ENCODE data around the gene SENP8. TPM values are rescaled to one million over a fixed set of nuclear protein-coding genes. Genes with fewer than 3 reads are reported as not detected.
"Not testable (repeated sequence)": the region's sequence is repeated elsewhere in the genome, so short reads cannot be mapped to it uniquely, and the experiment has no call there.

SENP8 gene
- polyA plus RNA-seq, 12 donors = 4.0 to 8.0 (median 5.4) TPM; not detected in 1

- DNase-seq = no peak
These were observed 35.2 kb downstream of the SENP8 start for GRCh38 chr15:72153269-72154000.

- DNase-seq = no peak
These were observed 36.1 kb downstream of the SENP8 start for GRCh38 chr15:72154316-72154715.

- peak; percentile 40 for DNase-seq
These were observed 36.9 kb downstream of the SENP8 start for GRCh38 chr15:72155003-72155621.

- peak; percentile 92 for DNase-seq
These were observed 37.7 kb downstream of the SENP8 start for GRCh38 chr15:72155635-72156616.

DNA sequence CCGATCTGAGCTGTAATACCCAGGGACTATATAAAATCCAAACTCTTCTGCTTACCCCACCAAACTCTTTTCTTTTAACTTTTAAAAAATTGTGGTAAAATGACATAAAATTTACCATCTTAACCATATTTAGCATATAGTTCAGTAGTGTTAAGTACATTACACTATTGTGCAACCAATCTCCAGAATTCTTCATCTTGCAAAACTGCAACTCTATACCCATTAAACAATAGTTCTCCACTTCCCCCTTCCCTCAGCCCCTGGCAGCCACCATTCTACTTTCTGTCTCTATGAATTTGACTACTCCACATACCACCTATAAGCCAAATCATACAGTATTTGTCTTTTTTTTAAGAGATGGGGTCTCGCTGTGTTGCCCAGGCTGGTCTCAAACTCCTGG is 38.7 kb downstream of the SENP8 start:
- no peak for DNase-seq

DNA sequence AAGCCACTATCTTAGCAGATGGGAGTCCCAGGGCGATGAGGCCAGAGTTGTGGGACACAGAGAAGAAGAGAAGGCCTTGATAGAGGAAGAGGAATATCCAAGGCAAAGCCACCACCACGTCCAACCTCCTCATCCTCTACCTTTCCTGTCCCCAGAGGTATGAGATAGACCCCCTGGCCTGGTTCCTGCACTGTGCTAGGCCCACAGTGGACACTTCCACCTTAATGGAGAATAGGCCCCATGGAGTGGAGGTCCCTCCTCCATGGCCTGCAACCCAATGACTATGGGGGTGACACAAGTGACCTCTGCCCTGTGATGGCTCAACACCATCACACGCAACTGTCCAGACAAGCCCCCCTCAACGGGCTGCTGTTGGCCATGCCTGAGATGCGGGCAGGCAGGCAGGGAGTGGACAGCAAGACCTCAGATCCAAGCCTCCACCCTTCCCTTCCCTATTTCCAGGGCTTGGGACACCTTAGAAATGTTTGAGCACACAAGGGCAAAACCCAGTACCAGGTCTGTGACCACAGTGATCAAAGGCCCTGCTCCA is 42.6 kb downstream of the SENP8 start:
- no peak for DNase-seq

GRCh38 chr15:72161361-72162132 is 43.3 kb downstream of the SENP8 start:
- DNase-seq = peak; percentile 16

GRCh38 chr15:72162569-72162968 is 44.4 kb downstream of the SENP8 start:
- no peak for DNase-seq

- no peak for DNase-seq
These were observed 45.5 kb downstream of the SENP8 start for GRCh38 chr15:72163719-72164118.

DNA sequence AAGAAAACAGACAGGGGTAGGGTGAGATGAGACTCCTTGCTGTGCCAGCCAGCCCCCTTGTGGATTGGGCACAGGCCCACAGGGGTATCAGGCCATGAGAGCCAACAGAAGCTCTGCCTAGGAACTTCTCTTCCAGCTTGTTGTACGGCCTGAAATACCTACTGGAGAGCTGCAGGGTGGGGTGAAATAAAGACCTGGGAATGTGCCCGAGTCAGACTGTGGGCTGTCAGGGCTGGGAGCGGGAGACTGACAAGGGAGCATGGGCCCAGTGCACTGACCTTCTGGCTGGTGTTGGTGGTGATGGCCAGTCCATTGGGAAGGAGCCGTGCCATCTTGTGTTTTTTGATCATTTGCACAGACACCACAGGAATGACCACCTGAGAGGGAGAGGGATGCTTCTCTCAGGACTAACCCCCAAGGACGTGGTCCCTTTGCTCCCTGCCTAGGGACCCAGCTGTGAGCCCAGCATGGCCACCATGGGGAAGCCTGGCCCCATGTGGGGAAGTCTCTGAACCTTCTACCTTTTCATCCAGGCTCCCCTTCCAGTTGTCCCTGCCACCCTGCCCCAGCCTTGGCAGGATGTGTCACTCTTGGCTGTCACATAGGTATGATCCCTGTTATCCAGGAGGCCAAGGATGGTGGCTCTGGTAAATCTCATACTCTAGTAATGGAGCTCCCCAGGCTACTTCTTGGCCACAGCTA is 48.7 kb downstream of the SENP8 start:
- DNase-seq = no peak

- no peak for DNase-seq
These were observed 49.2 kb downstream of the SENP8 start for GRCh38 chr15:72167445-72167844.

- peak; percentile 25 for DNase-seq
These were observed 50.1 kb downstream of the SENP8 start for GRCh38 chr15:72168131-72168807.

DNA sequence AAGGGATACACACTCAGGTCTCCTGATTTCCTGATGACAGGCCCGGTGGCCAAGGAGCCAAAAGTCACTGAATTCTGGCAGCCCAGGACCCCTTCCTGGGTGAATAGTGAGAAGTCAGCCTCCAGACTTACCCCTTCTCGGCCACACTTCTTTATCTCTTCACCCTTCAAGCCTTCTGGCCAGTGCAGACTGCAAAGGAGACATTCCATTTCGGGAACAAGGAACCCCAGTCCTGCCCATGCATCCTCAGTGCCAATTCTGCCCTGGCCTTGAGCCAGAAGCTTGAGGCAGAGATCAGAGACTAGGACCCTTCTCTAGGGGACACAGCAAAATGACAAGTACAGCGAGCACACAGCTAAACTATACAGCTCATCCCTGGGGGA is 50.6 kb downstream of the SENP8 start:
- DNase-seq = no peak

GRCh38 chr15:72169236-72169920 is 51.2 kb downstream of the SENP8 start:
- DNase-seq = no peak

- no peak for DNase-seq
These were observed 51.9 kb downstream of the SENP8 start for GRCh38 chr15:72169921-72170611.

DNA sequence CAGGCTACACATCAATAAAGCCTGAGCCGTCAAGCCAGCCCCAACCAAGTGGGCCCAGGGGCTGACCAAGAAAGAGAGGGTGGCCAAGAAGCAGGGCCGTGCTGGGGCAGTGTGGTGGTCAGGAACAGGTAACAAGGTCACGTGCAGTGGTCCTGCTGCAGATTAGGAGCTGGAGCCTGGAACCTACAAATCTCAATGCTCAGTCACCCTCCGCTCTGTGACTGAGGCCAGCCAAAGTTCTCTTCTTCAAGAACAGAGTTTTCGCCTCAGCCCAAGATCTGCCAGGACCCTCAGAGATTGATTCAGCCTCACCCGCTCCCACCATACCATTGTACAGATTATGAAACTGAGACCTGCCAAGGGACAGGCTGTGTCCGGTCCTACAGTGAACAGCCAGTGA is 52.5 kb downstream of the SENP8 start:
- DNase-seq = no peak

- DNase-seq = not testable (repeated sequence)
These were observed 53.8 kb downstream of the SENP8 start for GRCh38 chr15:72171978-72172377.

DNA sequence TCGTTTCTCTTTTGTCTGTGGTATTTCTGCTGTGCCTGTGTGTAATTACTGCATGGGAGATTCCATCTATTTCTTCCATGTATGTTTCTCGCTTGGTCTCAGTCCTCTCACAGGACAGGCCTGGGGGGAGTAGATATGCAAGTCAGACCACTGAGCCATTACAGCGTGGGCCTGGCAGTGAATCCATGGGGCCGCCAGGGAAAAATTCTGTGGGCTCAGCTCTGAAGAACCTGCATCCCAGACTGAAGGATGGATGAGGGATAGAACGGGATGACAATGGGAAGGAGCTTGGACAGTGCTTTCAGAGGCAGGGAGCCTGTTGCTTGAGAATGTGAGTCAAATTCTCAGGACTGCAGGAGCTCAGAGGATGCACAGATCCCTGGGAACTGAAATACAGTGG is 54.6 kb downstream of the SENP8 start:
- DNase-seq = no peak

- no peak for DNase-seq
These were observed 55.2 kb downstream of the SENP8 start for GRCh38 chr15:72173401-72173800.

Measured in muscle of arm (tissue), 12 donors.